Neural crest cell (in vitro differentiated cells): ENCODE results near the gene DBNL. TPM values are rescaled to one million over a fixed set of nuclear protein-coding genes. Genes with fewer than 3 reads are reported as not detected.
A peak's percentile ranks its signal among the peaks of the same experiment; 100 is the strongest.

Source experiments
- DNase-seq: peaks from one replicate; pipeline ENCODE4 v3.0.0; 2021; ENCODE audit warnings: low read depth, mixed read lengths, low spot score
- H3K27ac Mint-ChIP-seq: one replicate; pipeline ENCODE4 v1.8.0; 2021; ENCODE audit warnings: mild to moderate bottlenecking, mixed read lengths; ENCODE audit not compliant: unreplicated experiment
- H3K27me3 Mint-ChIP-seq: 2 replicates; pipeline ENCODE4 v1.8.0; 2021; ENCODE audit warnings: low read depth, mild to moderate bottlenecking, mixed read lengths
- H3K36me3 Mint-ChIP-seq: 2 replicates; pipeline ENCODE4 v1.8.0; 2021; ENCODE audit warnings: low read depth, mild to moderate bottlenecking, mixed read lengths
- H3K4me1 Mint-ChIP-seq: 2 replicates; pipeline ENCODE4 v1.8.0; 2021; ENCODE audit warnings: mixed read lengths
- H3K4me3 Mint-ChIP-seq: one replicate; pipeline ENCODE4 v1.8.0; 2021; ENCODE audit warnings: mild to moderate bottlenecking, mixed read lengths
- H3K9me3 Mint-ChIP-seq: 2 replicates; pipeline ENCODE4 v1.8.0; 2021; ENCODE audit warnings: mixed read lengths
- CTCF ChIP-seq: fragments of 200-600 bp; sonication (generic); conservative IDR thresholded peaks from 2 replicates; pipeline ENCODE4 v1.5.0; 2021; ENCODE audit warnings: antibody characterized with exemption, mild to moderate bottlenecking
- total RNA-seq: library from RNA; stranded (reverse); gene quantifications from 2 replicates; pipeline ENCODE4 v1.2.1, GENCODE V29; 2021

The DBNL gene
- total RNA-seq, 1 donor from 2014 or later: 74.6 TPM

GRCh38 chr7:44072364-44073231 lies 28.1 kb downstream of the DBNL start:
- DNase-seq: peak; percentile 61
- Mint-ChIP-seq H3K36me3 (peaks cover 3% of the 10 kb centered on the region), H3K9me3 (no peaks in the 10 kb centered on the region), H3K27me3 (peaks cover 10% of the 10 kb centered on the region), H3K4me3 (peak overlapping the region; percentile 73), H3K27ac (no peak overlapping the region), H3K4me1 (peaks cover 5% of the 10 kb centered on the region)
- peak; percentile 67 for TF ChIP-seq CTCF

- peaks cover 5% of the 10 kb centered on the region for H3K4me1 Mint-ChIP-seq
- H3K9me3 Mint-ChIP-seq: no peaks in the 10 kb centered on the region
- DNase-seq: no peak
- H3K4me3 Mint-ChIP-seq: no peak overlapping the region
- H3K27ac Mint-ChIP-seq: no peak overlapping the region
- peaks cover 3% of the 10 kb centered on the region for H3K27me3 Mint-ChIP-seq
- no peak for TF ChIP-seq CTCF
- H3K36me3 Mint-ChIP-seq: peaks cover 3% of the 10 kb centered on the region
Measured at GRCh38 chr7:44073664-44074348, 29.3 kb downstream of the DBNL start.

- Mint-ChIP-seq H3K36me3 (peaks cover 3% of the 10 kb centered on the region), H3K27ac (no peak overlapping the region), H3K27me3 (peaks cover 3% of the 10 kb centered on the region), H3K4me1 (peaks cover 5% of the 10 kb centered on the region), H3K9me3 (no peaks in the 10 kb centered on the region), H3K4me3 (no peak overlapping the region)
- TF ChIP-seq CTCF: no peak
- DNase-seq: no peak
Measured at GRCh38 chr7:44074349-44074695, 29.8 kb downstream of the DBNL start.

GRCh38 chr7:44075296-44076075 lies 31.0 kb downstream of the DBNL start:
- Mint-ChIP-seq H3K4me1 (peaks cover 5% of the 10 kb centered on the region), H3K27ac (peak overlapping the region; percentile 35), H3K4me3 (no peak overlapping the region), H3K36me3 (peaks cover 3% of the 10 kb centered on the region), H3K9me3 (no peaks in the 10 kb centered on the region), H3K27me3 (peaks cover 3% of the 10 kb centered on the region)
- no peak for TF ChIP-seq CTCF
- DNase-seq: no peak

- DNase-seq: no peak
- no peak for TF ChIP-seq CTCF
- Mint-ChIP-seq H3K4me3 (no peak overlapping the region), H3K4me1 (peaks cover 10% of the 10 kb centered on the region), H3K9me3 (no peaks in the 10 kb centered on the region), H3K27ac (no peak overlapping the region), H3K27me3 (peaks cover 3% of the 10 kb centered on the region), H3K36me3 (peaks cover 3% of the 10 kb centered on the region)
Measured at GRCh38 chr7:44076101-44076895, 31.8 kb downstream of the DBNL start.
